GM21528 (cell line): ENCODE results near the gene NDOR1.

Experiments
- ATAC-seq: cut with Tn5 transposase; IDR thresholded peaks from one replicate; pipeline ENCODE4 v1.9.1; 2021; ENCODE audit warnings: mild to moderate bottlenecking, moderate library complexity; ENCODE audit not compliant: unreplicated experiment, low FRiP score

NDOR1 gene

GRCh38 chr9:137167277-137167746 lies 38.2 kb upstream of the NDOR1 start:
- ATAC-seq = no peak

GRCh38 chr9:137167747-137168572 lies 37.5 kb upstream of the NDOR1 start:
- no peak for ATAC-seq

GRCh38 chr9:137168573-137168903 lies 37.0 kb upstream of the NDOR1 start:
- ATAC-seq = no peak

- ATAC-seq = no peak
Observed at GRCh38 chr9:137168904-137169856, 36.3 kb upstream of the NDOR1 start.

- no peak for ATAC-seq
Observed at GRCh38 chr9:137169896-137170358, 35.6 kb upstream of the NDOR1 start, which contains the start of gene LRRC26. Gene LRRC26 (minus strand): TSS chr9:137170051. CDS start chr9:137169943, 108 bp downstream.

- ATAC-seq = no peak
Observed at GRCh38 chr9:137170486-137171148, 34.9 kb upstream of the NDOR1 start.

DNA sequence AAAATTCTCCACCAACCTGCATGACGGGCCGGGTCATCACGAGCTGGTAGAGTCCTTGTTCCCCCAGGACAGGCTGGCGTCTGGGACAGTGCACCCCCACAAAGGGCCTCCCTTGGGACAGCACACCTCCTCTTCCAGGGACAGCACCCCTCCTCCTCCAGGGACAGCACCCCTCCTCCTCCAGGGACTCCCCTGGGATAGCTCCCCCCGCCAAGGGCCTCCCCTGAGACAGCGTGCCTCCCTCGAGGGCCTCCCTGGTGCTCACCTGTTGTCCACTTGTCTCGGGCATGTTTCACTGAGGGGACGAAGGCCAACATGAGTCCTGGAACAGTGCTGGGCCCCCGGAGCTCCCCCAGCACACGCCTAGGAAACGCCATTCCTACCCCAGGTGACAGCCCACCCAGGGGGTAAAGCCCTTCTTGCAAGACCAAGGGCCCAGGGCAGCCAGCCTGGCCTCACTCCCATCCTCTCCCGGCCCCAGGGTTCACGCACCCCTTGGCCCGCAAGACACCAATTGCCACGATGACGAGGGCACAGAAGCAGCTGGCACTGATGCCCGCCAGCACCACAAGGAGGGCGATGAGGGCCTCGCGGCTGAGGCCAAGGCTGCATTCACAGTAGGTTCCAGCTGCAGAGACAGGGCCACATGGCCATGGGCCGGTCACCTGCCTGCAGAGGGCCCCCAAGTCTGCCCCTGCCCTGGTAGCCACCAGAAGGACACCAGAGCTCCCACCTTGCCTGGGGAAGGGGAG lies 34.2 kb upstream of the NDOR1 start:
- ATAC-seq = no peak

- ATAC-seq = no peak
Observed at GRCh38 chr9:137172901-137173795, 32.4 kb upstream of the NDOR1 start.

DNA sequence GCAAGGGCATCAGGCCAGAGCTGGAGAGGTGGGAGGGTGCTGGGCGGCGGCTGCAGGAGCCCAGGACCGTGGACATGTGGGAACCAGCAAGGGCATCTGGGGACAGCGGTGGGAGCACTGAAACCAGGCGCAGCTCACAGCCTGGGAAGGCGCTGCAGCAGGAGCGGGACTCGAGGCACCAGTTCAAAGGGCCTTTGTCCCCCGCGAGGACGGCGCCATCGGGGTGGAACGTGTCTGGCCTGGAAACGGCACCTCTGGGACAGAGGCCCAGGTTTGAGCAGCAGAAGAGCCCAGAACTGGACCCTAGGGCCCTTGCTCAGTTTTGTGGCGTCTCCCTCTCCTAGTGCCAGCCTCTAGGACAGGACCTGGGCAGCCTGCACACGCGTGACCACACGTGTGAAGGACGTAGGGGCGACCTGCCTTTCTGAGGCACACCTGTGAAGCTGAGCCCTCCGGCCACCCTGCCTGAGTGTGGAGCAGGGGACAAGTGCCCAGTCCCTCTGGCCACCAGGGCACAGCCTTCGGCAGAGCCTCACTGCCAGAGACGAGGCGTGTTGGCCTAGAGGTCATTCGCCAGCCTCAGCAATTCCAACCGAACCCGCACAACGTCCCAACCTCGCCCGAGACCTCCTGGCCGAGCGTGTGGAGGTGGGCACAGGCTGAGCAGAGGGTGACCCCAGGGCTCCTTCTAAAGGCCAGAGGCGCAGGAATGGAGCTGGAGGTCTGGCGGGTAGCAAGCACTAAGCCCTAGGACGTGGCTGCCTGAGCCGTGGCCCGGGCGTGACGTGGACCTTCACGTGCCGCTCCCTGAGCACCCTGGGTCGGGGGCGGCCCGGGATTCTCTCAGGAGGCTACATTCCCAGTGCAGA lies 31.5 kb upstream of the NDOR1 start:
- ATAC-seq = no peak

GRCh38 chr9:137174722-137175293 lies 30.7 kb upstream of the NDOR1 start:
- no peak for ATAC-seq

DNA sequence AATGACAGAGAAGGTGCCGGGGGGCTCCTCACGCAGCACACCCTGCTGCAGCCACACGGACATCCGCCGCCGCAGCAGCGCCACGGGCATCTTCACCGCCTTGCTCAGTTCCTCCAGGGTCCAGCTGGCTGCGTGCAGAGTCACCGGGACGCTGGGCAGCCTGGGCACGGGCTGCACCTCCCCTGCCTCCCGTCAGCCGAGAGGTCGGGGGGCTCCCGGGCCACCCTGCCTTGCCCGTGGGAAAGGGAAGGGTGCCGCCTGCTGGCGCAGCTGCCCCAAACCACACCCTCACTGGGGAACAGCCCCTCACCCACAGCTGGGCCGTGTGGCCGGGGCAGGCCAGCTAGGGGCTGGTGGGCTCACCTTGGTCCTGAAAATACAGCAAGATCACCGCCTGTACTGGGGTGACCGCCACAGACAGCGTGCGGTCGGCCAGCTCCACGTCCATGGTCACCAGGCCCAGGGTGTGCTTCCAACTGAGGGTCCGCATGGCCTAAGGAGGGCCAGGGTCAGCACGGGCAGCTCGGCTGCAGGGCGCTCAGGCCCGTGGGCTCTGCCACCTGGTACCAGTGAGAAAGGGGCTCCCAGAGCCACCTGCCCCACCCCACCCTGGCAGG lies 30.0 kb upstream of the NDOR1 start:
- ATAC-seq = no peak

- no peak for ATAC-seq
Observed at GRCh38 chr9:137176302-137177182, 29.0 kb upstream of the NDOR1 start.

DNA sequence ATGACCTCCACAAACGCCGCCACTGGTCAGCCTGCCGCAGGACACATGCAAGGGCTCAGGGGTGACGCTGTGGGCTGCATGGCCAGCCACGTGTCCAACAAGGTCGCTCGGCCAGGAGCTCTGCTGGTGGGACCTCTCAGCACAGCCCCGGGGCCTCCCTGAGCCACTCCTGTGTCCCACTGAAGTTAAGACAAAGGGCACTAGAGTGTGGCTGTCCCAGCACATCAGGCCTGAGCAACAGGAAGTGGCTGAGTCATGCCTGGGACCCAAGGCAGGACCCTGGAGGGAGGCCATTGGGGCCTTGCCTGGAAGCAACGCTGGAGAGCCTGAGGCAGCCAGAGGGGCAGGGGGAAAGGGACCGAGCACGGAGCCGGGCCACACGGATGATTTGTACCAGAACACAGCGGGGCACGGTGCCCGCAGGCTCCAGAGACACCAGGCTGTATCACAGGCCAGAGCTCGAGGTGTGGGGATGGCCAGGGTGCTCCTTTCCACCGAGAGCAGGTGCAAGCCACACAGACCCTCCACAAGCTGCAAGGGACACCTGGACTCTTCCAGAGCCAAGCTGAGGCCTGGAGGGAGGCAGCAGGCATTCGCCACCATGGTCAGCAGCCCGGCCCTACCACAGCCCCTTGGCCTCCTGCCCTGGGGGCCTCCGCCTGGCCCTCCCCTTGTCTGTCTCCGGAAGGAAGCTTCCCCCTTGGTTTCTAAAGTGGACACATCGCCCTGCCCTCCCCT lies 27.1 kb upstream of the NDOR1 start:
- no peak for ATAC-seq

DNA sequence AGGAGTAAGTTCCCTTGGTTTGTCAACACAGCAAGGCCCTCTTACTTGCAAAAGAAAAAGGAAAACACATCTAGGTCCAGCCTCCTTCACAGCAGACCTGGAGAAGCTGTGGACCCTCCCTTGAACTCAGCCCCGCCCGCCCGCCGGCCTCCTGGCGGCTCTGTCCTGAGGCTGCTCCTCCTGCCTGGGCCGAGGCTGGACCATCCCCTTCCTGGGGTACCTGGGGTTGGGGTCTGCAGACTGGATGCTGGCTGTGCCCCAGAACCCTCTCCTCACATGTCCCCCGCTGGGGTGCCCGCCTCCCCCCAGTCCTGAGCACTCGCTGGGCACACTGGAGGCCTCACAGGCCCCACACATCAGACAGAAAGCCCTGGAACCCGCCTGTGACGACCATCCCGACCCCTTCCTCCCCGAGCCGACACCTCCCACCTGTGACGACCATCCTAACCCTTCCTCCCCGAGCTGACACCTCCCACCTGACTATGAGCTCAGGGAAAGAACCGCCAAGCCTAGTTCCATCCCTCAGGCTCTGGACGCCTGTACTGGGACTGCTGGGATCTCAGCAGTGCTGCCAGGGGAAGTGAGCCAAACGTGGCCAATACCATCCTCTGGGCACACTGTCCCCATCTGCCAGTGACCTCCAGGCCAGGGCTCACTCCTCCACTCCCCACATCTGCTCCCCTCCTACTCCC lies 26.4 kb upstream of the NDOR1 start:
- ATAC-seq = no peak

- ATAC-seq = no peak
Observed at GRCh38 chr9:137179761-137180160, 25.7 kb upstream of the NDOR1 start.
